ENCODE data around the gene E2F1.

The E2F1 gene

GRCh38 chr20:33670715-33671499 is 15.3 kb downstream of the E2F1 start:
- no peak for DNase-seq

GRCh38 chr20:33669873-33670640 is 16.1 kb downstream of the E2F1 start:
- DNase-seq, result no peak

DNA sequence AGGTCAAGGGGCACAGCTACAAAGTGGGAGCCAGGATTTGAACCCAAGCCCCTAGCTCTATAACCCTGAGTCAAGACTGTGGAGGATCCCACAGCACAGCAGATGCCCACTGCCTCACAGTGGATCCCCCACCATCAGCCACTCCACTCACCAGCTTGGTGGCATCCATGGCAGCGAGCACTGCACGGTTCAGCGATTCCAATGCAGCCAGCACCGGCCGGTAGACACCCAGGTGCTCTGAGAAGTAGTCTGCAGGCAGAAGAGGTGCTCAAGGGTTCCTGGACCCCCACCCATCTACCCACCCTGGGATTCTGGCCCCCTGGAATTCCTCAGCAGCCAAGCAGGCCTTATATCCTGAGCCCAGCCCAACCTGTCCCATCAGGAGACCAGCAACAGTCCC is 17.0 kb downstream of the E2F1 start:
- DNase-seq, result no peak

- DNase-seq, result no peak
These were observed 17.6 kb downstream of the E2F1 start for GRCh38 chr20:33668466-33669155.

DNA sequence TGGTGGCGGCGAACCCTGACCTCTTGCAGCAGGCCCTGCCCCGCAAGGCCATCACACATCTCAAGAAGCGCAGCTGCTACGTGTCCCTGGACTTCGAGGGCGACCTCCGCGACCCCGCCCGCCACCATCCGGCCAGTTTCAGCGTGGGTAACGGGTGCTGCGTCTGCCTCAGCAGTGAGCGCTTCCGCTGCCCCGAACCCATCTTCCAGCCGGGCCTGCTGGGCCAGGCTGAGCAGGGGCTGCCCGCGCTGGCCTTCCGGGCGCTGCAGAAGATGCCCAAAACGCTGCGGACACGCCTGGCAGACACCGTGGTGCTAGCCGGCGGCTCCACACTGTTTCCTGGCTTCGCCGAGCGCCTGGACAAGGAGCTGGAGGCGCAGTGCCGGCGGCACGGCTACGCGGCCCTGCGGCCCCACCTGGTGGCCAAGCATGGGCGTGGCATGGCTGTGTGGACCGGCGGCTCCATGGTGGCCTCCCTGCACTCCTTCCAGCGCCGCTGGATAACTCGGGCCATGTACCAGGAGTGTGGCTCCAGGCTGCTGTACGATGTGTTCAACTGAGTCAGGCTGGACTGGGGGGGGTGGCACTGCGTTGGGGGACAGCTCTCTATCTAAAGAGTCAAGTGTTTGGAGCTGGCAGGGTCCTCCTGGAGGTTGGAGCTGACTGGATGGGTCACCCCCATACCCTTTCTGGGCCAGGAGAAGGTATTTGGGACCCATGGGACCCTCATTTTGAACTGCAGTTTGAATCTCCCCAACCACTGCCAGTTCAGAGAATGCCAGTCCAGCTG is 18.3 kb downstream of the E2F1 start:
- no peak for DNase-seq

- DNase-seq, result no peak
These were observed 18.9 kb downstream of the E2F1 start for GRCh38 chr20:33667245-33667675.

DNA sequence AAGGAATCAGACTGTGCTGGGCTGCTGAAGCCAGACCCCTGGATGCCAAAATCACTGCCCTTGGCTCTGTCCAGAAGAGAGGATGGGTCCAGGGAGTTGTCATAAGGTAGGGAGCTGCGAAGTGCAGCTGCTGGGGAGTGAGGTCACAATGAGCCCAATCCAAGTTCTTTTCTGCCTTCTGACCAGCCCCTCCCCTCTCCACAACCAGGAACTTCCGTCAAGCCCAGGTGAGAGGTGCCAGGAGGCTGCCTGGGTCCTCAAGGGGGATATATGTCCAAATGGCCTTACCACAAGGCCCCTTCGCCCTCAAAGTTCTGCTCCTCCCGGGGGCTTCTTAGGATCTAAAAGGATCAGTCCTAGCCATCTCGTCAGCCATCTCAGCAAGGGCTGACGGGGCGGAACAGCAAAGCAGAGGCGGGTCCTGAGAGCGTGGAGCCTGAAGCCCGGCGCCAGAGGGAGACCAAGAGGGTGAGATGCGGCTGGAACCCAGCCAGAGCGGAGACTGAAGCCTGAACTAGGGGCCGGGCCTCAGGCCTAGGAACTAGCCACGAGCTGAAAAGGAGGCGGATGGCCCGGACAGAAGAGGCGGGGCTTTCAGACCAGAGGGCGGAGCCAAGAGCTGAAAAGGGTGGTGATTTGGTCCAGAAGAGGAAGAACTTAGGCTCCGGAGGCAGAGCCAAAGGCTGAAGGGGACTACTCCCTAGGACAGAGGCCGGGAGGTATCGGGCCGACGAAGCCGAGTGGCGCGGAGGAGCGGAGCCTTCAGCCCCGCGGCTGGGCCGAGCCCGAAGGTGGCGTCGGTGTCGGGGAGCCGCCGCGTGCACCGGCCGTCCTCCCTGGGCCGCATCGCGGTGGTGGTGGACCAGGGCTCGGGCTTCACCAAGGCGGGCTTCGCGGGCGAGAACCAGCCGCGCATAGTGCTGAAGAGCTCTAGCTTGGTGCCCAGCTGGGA is 19.6 kb downstream of the E2F1 start, which contains the start of gene ACTL10:
ACTL10 (plus strand) TSS at position 651 of the 952 bp plus-strand sequence. CDS start 555 bp downstream, outside the sequence.
- no peak for DNase-seq

- DNase-seq, result no peak
These were observed 21.4 kb downstream of the E2F1 start for GRCh38 chr20:33664762-33665144.

DNA sequence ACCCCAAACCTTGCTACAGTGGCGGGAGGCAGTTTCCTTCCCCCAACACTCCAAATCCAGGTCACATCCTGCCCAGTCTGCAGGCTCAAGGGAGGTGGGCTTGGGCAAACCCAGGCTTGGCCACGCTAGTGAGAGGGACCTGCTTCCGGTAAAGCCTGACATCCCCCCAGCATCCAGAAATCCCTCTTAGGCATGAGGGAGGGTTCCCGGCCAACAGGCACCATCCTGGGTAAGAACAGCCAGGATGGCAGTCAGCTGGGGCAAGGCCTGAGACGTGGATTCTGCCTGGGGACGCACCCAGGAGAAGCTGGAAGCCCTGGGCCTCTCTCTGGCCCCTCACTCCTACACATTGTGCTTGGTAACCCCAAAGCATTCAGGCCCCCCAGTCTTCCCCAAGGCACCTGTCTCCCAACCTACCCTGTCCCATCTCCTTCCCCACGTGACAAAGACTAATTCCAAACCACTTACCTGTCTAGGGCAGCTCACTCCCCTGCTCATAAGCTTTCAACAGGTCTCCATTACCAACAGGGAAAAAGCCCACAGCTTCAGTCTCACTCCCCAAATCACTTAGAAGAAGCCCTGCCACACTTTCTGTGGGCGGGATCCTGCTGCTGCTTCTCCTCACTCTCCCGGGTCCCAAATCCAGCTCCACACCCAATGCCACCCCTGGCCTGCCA is 22.0 kb downstream of the E2F1 start:
- DNase-seq, result no peak

GRCh38 chr20:33663161-33664084 is 22.8 kb downstream of the E2F1 start:
- peak; percentile 41 for DNase-seq

GRCh38 chr20:33662172-33662571 is 24.0 kb downstream of the E2F1 start, which contains the start of gene C20orf144:
TSS of gene C20orf144 (plus strand) at chr20:33662327. CDS start at chr20:33662346, 19 bp downstream.
- DNase-seq, result no peak

DNA sequence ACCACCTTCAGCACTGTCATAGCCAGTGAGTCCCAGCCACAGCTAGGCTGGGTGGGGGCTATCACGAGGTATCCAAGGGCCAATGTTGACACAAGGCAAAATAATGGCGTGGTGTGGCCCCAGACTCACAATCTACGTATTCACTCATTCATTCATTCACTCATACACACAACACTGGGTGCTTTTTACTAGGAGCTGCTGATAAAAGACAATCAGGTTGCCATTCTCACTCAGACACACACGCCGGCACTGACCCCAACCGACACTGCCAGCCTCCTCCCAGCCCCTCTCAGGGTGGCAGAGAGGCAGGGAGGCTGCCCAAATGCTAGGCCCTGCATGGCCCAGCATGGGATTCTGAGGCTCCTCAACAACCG is 25.5 kb downstream of the E2F1 start:
- DNase-seq, result no peak

GRCh38 chr20:33660035-33660684 is 26.0 kb downstream of the E2F1 start:
- no peak for DNase-seq

DNA sequence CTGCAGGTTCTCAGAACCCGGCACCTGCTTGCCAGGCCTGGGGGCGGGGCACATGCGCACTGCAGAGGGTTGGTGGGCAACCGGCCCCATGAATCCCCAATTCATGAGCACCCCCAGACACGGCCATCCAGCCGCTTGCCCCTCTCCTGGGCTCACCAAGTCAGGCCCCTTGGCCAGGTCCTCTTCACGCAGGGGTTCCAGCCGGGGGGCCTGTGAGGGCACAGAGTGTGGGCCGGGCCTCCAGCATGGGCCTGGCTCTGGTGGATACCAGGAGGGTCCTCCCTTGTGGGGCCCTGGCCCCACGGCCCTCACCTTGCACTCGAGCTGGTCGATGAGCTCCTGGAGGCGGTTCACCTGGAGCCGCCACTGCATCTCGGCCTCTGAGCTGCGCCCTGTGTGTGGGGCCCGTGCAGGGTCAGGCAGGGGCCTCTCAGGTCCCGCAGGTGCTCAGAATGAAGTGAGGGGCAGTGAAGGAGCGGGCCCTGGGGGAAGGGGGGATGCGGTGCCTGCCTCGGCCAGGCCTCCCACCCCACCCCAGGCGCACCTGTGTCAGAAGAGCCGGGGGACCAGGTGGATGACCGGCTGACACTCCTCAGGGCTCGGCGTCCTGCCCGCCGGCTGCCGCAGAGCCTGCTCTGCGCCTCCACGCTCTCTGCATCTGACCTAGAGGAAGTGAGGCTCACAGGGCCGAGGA is 26.7 kb downstream of the E2F1 start:
- no peak for DNase-seq

DNA sequence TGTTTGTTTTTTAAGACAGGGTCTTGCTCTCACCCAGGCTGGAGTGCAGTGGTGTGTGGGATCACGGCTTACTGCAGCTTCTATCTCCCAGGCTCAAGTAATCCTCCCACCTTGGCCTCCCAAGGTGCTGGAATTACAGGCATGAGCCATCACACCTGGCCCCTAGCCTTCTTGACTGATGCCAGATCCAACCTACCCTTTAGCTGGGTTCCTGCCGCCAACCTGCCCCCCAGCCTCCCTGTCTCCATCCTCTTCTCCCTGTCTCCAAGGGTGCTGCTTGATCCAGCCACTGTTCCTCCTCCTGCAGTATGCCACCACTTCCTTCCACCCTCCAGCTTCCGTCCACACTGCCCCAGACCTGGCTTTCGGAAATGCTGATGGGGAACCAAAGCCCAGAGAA is 27.3 kb downstream of the E2F1 start:
- no peak for DNase-seq

DNA sequence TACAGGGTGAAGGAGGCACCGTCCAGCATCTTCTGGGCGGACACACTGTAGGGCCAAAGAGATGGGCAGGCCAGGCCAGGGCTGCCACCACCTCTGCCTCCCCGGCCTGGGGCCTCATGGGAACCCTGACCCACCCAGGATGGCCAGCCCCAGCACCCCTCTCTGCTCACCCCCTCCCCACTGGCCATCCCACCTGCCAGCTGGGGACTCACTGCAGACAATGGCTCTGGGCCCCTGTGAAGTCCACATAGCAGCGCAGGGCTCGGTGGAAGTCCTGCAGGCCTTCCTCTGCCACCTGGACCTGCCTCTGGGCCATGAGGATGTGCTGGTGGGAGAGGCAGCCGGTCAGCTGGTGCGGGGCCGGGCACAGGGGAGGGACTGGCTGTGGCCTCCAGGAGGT is 27.7 kb downstream of the E2F1 start:
- no peak for DNase-seq

- DNase-seq, result no peak
These were observed 28.5 kb downstream of the E2F1 start for GRCh38 chr20:33657704-33658095.

Measured in NCI-H446 treated with DMSO at 0.1 percent for 48 hours (cell line).